DMS53 treated with DMSO at 0.1 percent for 48 hours (cell line): ENCODE measurements around the gene CACNA2D2.

Source experiments
- DNase-seq: peaks from one replicate; lab custom pipeline; 2025; ENCODE audit not compliant: unreplicated experiment; lab: John Stamatoyannopoulos, UW

Gene CACNA2D2

GRCh38 chr3:50503504-50504342, at the start of gene CACNA2D2:
Gene CACNA2D2, minus strand, starts transcription at chr3:50503634. Its CDS starts 211 bp downstream, at chr3:50503423.
- no peak for DNase-seq

DNA sequence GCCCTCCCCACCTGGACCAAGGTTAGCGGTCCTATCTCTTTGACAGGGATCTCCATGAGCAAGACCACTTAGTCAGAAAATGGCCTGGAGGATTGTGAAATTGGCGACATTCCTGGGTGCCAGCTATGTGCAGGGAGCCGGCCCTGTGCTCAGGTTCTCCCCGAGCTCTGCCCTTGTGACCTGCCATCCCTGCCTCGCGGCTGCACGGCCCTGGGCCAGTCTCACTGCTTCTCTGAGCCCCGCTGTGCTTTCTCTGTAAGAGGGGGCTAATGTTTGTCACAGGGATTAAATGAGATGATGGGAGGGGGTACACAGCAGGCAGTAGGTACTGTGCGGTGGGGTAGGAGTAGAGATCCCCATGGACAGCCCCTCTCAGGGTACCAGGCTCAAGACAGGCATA, 49.2 kb upstream of the CACNA2D2 start:
- no peak for DNase-seq

DNA sequence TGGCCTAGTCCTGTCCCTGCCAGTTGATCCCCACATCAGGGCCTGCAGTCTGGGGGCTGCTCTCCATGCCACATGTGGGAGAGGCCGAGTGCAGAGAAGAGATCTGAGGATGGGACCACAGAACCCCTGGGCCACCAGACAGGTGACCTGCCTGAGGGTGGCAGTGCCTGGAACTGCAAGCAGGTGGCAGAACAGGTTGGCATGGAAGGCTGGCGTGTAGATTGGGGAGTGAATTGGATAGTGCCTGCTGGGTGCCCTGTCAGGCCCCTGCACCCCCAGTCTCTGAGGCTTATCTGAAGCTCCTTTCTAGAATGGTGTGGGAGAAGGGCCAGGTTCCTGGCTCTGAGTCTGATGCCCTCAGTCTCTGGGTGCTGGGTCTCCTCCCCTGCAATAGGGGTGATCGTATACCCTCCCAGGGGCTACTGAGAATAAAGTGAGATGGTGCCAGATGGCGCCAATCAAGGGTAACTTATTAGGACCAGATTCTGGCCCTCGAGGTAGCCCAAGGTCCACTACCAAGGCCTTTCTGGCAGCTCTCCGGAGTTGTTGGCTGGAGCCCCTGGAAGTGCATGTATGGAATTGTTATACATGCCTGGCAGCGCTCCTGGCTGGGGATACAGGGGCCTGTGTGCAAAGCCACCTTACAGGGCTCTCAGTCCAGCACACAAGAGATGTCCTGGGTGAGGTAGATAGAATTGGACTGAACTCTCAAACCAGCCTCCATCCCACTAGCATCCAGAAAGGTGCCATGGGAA, 48.4 kb upstream of the CACNA2D2 start:
- DNase-seq, result no peak

- DNase-seq, result no peak
Measured at GRCh38 chr3:50551054-50551659, 47.7 kb upstream of the CACNA2D2 start.

GRCh38 chr3:50550079-50550736, 46.8 kb upstream of the CACNA2D2 start:
- no peak for DNase-seq

GRCh38 chr3:50549226-50549625, 45.8 kb upstream of the CACNA2D2 start:
- DNase-seq, result no peak

DNA sequence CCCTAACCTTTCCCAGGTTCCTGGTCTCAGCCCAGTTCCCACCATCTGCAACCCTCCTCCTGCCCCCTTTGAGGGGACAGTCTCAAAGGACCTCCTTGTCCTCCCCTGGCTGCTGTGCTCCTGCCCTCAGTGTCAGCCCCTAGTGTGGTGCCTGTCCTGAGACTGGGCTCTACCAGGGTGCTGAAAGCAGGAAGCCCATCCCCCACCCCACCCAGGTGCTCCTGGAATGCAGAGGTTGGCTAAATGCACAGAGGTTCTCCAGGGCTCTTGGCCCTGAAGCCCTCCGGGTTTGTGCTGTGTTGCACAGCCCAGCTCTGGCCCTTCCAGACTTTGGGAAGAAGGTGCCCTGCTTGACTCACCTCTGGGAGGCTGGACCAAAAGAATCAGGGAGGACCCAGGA, 42.3 kb upstream of the CACNA2D2 start:
- no peak for DNase-seq

GRCh38 chr3:50542177-50543034, 39.0 kb upstream of the CACNA2D2 start:
- DNase-seq, result peak; percentile 11

DNA sequence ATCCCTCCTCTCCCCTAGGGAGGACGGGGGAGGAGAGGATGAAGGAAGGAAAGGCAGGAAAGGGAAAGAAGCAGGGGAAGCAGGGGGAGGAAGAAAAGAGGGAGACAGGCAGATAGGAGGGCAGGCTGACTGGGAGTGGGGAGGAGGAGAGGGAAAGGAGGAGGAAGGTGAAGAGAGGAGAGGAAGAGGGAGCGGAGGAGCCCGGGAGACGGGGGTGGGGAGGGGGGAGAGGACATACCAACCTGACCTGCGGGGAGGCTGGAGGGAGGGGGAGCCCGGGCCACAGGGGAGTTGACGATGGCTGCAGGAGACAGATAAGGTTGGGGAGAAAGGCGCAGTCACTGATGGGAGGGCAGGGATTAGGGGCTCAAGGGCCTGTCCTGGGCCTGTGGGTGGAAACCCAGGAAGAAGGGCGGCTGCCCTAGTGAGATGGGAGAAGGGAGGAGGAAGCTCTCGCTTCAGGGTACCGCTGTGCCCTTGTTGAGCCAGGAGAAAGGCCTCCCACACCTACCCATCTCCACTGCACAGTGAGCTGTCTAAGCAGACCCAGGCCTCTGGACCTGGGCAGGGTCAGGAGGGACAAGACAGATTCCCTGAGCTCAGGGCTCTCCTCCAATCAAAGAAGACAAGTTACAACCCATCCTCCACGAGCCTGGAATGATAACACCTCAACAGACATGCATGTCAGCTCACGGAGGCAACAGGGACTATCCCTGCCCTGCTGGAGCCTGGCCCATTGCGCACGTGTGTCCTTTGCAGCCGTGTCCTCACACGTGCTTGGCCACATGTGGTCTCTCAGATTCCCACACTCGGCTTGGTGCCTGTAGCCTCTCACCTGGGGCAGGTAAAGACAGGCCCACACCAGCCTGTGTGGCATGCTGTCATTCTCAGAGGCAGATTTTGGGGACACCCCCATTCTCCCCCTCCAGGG, 36.2 kb upstream of the CACNA2D2 start:
- DNase-seq, result no peak

DNA sequence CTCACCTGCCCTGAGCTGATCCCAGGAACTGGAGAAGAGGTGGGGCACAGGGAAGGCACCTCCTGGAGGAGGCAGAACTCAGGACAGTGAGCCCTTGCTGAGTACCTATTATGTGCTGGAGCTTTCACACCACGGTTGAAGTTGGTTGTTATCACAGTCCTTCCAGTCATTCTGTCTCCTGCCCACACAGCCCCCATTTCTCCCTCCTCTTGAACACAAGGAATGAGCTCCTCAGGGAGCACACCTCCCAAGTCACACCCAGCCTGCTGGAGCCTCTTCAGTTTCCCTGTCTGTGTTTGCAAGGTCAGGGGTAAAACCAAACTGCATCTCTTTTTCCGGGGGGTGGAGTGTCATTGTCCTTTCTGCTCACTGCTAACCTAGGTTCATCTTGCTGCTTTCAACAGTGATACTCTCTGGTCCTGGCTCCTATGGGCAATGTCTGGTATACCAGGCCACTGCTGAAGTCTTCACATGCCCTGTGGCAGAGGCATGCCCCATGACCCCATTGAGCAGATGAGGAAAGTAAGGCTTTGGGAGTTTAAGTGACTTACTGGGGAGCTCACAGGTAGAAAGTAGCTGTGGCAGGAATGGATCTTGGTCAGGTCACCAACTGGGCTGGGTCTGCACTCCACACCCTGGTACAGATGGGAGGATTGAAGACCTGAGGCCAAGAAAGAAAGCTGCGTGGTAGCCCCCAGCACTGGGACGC, 34.1 kb upstream of the CACNA2D2 start:
- DNase-seq, result no peak

GRCh38 chr3:50536471-50537180, 33.2 kb upstream of the CACNA2D2 start:
- DNase-seq, result no peak

DNA sequence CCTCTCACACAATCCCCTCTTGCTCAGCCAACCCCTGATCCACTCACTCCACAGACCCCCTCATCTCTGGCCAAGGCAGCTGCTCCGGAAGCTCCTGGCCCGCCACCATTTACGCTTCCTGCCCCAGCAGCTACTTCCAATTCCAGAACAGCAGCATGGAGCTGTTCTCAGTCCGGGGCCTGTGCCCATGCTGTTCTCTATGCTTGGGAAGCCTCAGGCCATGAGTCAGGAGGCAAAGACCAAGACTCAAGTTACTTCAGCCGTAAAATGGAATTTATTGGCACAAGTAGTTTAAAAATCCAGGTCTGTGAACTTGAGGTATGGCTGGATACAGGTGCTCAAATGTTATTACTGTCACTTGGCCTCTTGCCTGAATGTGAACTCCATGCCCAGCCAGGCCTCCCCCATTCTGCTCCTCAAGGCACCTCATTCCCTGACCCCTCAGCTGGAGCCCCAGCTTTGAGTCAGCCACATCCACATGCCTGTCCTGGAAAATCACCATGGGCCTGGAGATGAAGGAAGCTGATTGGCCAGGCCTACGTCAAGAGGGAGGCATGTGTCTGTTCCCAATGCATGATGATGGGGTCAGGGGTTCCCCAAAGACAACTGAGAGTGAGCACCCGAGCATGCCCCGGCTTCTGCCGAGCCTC, 31.4 kb upstream of the CACNA2D2 start:
- DNase-seq, result no peak

GRCh38 chr3:50533807-50534461, 30.5 kb upstream of the CACNA2D2 start:
- DNase-seq, result no peak

DNA sequence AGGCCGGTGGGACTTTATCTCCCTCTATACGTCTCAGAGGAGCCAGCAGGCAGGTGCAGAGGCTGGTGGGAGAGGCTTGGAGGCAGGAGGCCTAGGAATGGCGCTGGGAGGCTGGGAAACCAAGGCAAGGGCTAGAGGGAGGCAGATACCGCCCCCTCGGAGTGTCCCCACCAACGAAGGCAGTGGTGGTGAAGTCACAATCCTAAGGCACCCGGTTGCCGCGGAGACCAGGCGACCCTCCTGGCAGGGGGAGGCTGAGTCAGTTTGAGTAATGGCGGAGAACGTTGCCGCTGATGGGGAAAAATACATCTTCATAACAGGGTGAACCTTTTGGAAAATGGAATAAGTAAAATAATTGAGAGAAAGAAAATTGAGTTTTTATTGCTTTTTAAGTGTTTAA, 29.9 kb upstream of the CACNA2D2 start:
- no peak for DNase-seq

GRCh38 chr3:50532062-50532705, 28.8 kb upstream of the CACNA2D2 start:
- DNase-seq, result no peak

DNA sequence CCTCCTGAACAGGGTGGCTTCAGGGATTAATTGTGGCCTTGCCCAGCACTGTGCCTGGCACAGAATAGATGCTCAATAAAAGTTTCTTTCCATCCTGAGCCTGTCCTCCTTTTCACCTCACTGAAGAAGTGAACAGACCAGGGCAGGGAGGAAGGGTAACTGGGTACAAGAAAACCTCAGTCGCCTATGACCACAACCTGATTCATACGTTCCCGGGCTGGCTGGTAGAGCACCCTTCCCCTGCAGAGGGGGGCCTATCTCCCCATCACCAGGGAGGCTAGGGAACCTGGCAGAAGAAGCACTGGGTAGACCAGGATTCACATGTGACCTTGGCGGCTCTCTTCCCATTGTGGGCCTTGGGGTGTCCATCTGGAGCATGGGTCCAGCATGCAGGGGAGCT, 27.8 kb upstream of the CACNA2D2 start:
- no peak for DNase-seq
